HG03097 (cell line): Measurements from ENCODE around the gene TNS1.
"Not testable (repeated sequence)": the region's sequence is repeated elsewhere in the genome, so short reads cannot be mapped to it uniquely, and the experiment has no call there.

Experiments
- ATAC-seq: cut with Tn5 transposase; IDR thresholded peaks from one replicate; pipeline ENCODE4 v1.9.1; 2021; ENCODE audit not compliant: unreplicated experiment, low FRiP score

The TNS1 gene

DNA sequence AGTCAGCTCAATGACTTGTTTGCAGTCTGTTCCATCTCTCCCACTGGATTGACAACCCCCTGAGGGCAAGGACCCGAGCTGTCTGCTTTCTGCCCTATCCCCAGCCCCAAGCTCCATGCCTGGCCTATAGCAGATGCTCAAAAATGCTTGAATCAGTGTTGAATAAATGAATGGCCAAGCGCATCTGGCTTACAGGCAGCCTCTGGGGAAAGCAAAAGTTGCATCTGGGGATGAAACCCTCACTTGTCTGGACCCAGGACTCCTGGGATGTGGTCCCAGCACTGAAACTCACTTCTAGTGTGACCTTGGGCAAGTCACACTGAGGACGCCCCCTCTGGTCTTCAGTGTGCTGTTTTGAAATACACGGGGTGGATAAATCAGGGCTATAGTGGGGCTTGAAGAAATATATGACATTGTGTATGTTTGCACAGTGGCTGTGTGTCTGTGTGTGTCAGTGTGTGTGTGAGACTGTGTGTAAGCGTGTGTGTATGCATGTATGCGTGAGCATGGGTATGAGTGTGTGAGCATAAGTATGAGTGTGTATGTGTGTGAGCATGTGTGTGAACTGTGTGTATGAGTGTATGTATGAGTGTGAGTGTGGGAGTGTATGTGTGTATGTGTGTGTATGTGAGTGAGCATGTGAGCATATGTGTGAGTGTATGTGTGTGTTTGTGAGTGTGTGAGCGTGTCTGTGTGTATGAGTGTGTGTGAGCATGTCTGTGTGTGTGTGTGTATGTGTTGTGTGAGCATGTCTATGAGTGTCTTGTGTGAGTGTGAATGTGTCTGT is 27.8 kb upstream of the TNS1 start:
- no peak for ATAC-seq

DNA sequence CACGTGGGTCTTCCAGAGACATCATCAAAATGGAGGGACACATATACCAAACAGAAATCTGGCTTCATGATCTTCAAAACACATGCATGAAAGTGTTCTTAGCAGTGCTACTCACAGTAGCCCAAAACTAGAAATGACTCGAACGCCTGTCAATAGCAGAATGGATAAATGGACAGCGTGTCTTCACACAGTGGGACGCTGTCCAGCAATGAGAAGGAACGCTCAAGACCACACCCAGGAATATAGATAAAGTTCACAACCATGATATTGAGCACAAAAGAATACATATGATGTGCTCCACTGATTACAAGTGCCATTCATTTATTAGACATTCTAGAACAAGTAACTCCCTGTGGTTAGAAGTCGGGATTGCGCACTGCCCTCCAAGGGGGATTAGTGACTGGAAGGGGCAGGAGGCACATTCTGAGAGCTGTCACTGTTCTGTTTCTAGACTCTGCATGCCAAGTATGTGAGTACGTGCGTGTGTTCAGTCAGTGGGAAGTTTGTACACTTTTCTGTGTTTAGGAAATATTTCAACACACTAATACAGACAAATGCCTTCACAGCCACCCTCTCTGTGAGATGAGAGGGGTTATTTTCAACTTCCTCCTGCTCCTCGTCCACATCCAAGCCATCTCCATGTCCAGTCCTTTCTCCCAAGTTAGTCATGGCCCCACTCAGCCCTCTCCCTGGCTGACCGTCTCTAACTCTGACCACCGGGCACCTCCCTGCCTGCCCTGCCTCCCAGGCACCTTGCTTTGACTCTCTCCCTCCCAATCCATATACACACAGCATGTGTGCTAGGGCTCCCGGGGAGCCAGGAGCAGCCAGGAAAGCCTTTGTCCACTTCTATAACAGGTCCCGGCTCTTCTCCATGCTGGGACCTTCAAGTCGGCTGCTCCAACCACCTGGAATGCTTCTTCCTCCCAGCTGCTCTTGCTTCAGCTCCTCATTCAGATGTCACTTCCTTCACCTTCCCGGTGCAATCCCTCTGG is 26.9 kb upstream of the TNS1 start:
- ATAC-seq, result no peak

DNA sequence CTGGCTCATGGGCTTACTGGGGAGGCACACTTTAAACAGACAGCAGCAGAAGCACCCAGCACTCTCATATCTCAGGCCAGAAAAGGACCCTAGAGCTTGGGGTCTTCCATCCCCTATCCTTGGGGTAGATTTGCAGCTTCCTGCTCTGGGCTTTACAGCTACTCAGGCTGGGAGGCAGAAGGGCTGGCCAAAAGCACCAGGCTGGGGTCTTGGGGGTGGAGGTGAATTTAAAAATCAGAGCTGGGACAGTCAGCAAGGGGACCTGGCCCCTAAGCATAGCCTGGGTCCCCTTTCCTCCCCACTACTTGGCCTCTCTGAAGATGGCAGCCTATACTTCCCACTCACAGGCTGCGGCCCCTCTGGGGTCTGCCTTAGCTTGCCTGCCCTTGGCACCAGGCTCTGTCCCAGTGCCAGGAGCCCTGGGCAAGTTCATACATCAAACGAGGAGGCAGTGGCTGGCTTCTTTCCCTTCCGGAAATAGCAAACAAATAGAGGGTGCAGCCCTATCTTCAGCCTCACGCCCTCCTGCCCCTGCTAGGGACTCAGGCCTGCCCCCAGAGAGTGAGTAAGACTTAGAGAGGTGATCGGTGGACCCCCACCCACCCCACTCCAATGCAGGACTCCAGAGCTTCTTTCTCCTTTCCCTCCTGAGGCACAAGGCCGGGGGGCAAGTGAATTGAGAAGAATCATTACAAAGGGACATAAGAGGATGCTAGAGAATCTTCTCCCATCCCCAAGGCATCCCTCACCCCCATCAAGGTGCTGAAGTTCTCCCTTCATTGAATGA is 26.0 kb upstream of the TNS1 start:
- no peak for ATAC-seq

DNA sequence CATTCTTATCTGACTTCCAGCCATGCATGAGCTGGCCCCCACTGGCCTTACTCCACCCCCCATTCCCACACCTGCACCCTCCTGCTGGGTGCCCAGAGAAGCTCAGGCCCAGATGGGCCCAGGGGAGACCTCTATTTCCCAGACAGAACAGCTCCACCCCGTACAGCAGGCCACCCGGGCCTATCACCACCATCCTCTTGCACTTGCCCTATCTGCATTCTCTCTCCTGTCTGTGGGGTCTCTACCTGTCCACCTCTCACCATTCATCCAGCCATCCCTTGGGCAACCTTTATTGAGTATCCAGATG is 25.3 kb upstream of the TNS1 start:
- ATAC-seq, result no peak

DNA sequence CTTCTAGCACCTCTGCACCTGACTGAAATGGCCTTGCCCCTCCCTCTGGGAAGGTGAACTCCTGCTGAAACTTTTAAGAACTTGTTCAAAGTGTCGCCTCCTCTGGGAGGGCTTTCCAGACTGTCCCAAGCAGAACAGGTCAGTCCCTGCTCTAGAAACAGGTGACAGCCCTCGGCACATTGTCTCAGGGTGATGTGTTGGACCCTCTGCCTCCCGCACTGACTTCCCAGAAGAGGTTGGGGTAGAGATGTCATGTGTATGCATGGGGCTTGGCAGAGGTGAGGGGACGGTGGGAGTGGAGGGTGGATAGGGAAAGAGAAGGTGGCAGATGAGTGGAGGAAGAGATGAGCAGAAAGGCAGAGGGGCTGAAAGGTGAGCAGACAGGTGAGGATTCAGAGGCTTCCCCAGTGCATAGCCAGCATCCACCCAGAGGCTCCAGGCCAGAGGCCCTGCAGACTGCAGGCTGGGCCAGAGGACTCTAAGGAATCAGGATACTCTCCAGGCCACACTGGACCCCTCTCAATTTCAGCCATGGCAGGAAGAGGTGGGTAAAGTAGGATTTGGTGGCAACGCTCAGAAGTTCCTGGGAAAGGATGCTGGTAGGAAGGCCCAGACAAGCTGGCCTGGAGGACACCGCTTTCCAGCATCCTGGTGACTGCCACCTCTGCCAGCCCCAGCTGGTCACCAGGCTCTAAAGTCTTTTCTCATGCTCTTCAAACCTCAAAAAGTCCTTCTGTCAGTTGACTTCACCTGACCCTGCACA is 24.8 kb upstream of the TNS1 start:
- no peak for ATAC-seq

DNA sequence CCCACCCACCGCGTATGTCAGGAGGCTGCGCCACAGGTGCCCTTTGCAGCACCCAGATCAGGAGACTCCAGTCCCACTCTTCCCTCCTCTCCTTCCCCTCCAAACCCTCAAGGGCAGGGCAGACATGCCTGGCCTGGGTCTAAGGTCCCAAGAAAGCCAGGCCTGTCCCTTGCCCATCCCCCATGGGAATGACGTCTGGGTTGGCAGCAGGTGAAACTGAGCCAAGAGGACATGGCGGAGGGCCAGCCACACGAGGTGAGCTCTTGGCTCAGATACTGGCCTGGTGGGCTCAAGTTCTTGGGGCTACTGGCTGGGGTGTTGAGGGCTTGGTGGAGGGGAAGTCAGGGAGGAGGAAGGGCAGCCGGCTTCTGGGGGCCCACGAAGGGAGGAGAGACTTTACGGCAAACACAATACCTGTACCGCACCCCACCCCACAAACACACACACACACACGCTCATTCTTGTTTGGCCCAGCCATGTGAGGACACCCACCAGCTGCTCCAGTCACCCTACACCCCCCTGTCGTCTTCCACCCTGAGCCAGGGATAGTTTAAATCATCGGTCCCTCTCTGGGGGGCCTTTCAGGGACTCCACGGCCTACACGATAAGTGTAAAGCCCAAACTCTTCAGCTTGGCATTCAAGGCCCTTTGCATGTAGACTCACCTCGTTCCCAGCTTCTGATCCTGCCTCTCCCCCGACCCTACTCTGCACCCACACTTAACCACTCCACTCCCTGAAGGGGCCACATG is 24.1 kb upstream of the TNS1 start:
- ATAC-seq, result no peak

DNA sequence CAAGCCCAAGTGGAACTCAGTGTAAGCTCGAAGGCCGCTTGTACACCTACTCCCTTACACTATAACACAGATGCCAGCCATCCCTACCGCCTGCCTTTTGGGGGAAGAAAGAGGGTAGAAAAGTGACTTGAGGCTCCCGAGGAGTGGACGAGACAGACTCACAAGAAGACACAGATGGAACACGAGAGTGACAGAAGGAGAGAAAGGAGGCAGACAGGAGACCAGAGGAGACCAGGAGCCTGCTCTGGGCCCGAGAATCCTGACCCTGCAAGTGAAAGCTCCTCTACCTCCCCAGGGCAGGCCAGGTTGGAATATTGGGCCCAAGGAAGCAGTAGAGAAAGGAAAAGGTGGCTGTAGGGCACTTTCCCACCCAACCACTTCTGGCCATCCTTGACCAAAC is 23.4 kb upstream of the TNS1 start:
- no peak for ATAC-seq

DNA sequence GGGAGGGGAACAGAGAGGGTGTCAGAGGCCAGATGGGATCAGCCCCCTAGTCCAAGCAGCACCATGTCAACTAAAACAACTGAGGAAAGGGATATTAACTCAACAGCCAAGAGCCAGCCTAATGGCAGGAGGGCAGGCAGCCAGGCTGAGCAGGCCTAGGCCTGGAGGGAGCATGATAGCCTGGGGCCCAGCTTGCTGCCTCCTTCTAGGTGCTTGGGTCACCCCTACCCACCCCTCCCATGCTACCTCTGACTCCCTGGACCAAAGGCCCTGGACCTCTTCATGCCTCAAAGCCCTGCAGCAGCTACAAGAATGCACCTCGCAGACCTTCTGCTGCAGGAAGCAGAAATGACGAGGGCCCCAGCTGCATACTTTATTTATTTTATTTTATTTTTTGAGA is 22.1 kb upstream of the TNS1 start:
- ATAC-seq, result no peak

DNA sequence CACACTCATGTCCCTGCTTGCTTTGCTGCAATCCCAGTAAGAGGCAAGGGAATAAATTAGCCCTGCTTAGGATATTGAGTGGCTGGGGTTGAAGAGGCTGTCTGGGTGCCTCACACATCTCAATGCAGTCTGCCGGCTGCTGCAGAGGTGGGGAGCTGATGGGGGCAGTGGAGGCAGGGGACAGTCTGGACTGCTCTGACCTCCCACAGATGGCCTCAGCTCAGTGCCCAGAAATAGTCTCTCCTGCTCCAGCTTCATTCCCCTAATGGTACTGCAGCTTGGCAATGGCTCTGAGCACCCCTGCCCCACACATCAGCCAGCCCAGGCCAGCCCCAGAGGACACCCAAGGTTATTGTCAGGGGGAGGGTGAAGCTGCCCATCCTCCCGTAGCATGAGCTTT is 21.5 kb upstream of the TNS1 start:
- ATAC-seq, result no peak

DNA sequence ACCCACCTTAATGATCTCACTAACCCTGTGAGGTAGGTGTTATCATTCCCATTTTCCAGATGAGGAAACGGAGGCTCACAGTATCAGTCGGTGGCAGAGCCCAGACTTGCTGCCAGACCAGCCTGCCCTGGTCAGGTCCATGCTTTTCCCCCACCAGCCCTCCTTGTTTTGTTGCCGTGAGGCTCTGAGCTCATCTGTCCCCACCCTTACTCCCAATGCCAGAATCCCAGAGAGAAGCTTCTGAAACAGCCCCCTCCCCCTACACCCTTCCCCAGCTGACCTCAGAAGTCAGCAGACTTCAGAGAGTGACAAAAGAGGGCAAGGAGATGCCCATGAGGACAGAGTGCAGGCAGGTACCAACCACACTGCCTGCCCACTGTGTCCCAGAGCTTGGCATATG is 20.8 kb upstream of the TNS1 start:
- ATAC-seq, result no peak

DNA sequence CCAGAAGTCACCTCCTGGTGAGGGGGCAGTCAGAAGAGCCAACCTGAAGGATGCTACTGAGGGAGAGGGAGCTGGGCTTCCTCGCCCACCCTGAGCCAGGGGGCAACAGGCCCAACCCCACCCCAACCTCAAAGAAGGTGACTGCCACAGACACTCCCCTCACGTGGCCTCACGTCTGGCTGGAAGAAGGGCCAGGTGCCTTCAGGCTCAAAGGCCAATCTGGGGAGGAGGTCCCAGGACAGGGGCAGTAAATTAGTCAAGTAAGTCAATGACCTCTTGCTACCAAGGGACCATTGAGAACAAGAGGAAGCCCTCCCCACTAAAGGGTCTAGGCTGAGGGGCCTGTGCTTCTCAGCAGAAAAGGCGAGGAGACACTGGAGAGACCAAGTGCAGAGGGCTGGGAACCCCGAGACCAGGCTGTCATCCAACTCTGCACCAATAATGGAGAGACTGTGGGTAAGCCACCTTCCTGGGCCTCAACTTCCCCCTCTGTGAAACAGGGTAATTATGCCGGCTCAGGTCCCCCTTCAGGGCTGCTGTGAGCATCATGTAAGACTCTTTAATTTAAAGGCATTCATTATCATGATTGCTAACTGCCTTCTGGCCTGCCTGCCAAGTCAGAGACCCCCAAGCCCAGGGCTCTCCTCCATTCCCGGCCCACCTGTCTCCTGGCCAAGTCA is 20.2 kb upstream of the TNS1 start:
- ATAC-seq, result no peak

DNA sequence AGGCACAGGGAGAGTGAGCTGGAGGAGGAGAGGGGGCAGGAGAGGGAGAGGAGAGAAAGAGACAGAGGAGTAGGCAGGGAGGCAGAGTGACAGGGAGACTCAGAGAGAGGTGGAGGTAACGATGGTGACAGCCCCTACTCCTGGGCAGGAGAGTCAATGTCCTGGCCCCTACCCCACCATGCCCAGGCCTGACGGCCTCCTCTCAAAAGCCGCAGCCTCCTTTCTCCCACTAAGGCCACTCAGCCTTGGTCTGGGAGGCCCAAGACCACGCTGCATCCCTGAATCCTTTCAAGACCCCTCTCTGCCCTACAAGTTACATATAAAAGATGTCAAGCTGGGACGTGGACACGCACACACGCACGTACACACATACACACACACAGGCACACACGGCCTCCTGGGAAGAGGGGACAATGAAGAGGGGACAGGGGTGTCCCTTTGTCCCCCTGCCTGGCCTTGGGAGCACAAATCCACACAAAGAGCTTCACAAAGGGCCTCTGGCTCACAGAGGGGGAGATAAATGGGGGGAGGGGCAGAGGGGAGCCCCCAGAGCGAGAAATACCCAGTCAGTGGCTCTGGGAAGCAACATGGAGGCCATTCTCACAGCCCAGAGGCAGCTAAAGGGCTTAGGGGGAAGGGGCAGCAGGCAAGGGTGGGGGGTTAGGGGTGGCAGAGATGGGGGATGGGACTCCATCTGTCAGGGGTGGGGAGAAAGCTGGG is 19.5 kb upstream of the TNS1 start:
- ATAC-seq, result no peak

DNA sequence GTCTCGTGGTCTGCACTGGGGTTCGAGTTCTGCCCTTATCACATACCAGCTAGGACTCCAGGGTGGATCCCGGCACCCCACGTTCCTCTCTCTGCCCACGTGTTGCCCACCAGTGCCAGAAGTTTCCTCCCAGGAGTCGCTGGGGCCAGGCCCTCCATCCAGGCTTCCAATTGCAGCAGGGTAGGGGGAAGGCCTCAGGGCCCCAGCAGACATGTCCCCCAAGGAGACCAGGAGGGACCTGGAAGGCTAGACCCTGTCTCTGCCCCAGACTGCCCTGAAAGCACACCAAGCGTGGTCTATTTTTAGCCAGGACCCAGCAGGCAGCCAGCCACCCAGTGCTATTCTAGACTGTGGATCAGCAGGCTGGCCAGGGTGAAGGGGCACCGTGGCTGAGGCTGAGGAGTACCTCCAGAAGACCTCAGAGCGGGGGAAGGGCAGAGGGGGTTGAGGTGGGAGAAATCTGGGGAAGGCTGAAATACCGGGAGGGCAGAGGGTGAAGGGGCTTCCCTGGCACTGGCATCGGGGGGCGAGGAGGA is 18.8 kb upstream of the TNS1 start:
- ATAC-seq, result no peak

DNA sequence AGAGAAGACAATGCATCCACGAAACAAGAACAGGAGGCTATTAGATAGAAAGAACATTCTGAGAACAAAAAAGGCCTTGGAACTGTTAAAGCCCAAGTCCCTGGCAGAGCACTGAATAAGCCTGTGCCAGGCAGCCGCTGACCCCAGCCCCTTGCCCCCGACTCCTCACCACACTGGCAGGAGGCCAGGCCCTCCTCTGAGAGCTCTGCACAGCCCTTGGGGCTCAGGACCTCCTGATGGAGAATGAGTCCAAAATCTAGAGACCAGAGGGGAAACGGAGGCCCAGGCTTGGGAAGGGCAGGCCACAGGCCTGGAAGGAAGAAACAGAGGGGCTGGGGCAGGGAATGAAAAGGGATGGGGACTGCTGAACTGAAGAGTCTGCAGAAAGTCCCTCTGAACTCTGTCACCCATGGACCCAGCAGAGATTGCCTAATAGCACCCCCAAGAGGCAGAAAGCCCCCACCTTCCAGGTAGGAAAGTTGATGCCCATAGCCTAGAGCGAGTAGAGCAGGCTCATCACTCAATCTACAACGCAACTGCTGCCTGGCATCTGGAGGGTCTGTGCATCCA is 18.3 kb upstream of the TNS1 start:
- no peak for ATAC-seq

DNA sequence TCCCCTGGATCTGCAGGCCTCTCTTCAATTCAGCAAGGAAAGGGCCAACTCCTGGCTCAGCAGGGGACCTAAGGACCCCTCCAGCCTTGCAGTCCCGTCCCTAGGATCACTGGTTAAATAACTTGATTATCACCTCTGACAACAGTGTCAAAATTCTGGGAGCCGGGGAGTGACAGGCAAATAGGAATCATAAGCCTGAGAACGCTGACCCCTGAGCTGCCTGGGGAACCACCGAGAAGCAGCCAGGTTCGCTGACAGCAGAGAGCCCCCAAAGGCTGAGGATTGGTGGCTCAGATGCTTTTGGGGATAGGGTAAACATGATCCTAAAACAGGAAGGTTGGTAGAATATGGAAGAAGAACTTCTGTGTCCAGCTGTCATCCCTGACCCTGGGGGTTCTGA is 17.5 kb upstream of the TNS1 start:
- no peak for ATAC-seq

DNA sequence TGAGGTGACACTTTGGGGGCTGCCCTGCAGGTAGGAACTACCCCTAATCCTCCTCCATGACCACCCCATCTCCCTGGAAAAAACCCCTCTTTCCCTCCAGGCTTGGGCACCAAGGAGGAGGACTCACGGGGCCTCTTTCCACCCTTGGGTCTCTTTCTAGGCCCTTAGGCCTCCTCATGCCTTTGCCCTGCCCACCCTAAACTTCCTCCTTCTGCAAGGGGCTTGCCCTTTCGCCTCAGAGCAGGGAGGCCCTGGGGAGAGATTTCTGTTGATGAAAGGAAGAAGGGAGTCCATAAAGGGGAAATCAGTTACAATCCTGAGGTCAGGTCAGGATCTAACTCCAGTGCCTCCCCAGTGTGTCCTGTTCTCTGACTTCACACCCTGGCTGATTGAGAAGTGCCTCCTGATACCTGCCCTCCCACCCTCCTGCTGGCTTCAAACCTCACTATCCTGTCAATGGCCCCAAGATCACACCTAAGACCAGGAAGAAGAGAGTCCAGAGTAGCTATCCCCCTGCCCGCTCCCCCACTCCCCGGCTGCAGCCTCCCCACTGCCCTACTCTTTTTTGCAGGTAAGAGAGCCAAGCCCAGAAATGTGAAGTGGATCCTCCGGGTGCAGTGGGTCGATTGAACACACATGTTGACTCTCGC is 16.7 kb upstream of the TNS1 start:
- no peak for ATAC-seq

DNA sequence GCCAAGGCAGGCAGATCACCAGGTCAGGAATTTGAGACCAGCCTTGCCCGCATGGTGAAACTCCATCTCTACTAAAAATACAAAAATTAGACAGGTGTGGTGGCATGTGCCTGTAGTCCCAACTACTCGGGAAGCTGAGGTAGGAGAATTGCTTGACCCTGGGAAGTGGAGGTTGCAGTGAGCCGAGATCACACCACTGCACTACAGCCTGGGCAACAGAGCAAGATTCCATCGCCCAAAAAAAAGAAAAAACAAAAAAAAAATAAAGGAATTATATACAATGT is 16.0 kb upstream of the TNS1 start:
- ATAC-seq, result not testable (repeated sequence)
